Activated T-cell treated with anti-CD3 and anti-CD28 coated beads, Interleukin-2, amount 50 U/mL, for 24 hours (primary cell): ENCODE data around the gene TMTC3.

Source experiments
- DNase-seq: peaks from one replicate; pipeline ENCODE4 v3.0.0-alpha.2; 2020
- H3K27ac Mint-ChIP-seq: 2 replicates; pipeline ENCODE4 v1.8.0; 2020; ENCODE audit warnings: mild to moderate bottlenecking, mixed read lengths
- H3K27me3 Mint-ChIP-seq: 2 replicates; pipeline ENCODE4 v1.8.0; 2020; ENCODE audit warnings: mixed read lengths
- H3K36me3 Mint-ChIP-seq: 2 replicates; pipeline ENCODE4 v1.8.0; 2020; ENCODE audit warnings: low read depth, mixed read lengths
- H3K4me1 Mint-ChIP-seq: 2 replicates; pipeline ENCODE4 v1.8.0; 2020; ENCODE audit warnings: low read depth, mixed read lengths
- H3K4me3 Mint-ChIP-seq: 2 replicates; pipeline ENCODE4 v1.8.0; 2020; ENCODE audit warnings: mild to moderate bottlenecking, moderate library complexity, mixed read lengths
- H3K9me3 Mint-ChIP-seq: 2 replicates; pipeline ENCODE4 v1.8.0; 2020; ENCODE audit warnings: mixed read lengths

Gene TMTC3

GRCh38 chr12:88144546-88145468 is 2.7 kb downstream of the TMTC3 start:
- Mint-ChIP-seq H3K27ac (no peak overlapping the region), H3K4me3 (peak overlapping the region; percentile 97), H3K9me3 (no peaks in the 10 kb centered on the region)

GRCh38 chr12:88145567-88146505 is 3.7 kb downstream of the TMTC3 start:
- Mint-ChIP-seq H3K36me3 (peaks cover 55% of the 10 kb centered on the region), H3K4me1 (peaks cover 60% of the 10 kb centered on the region), H3K27ac (no peak overlapping the region), H3K27me3 (no peaks in the 10 kb centered on the region), H3K9me3 (no peaks in the 10 kb centered on the region), H3K4me3 (no peak overlapping the region)
- no peak for DNase-seq

More at GRCh38 chr12:88144546-88145468, 2.7 kb downstream of the TMTC3 start:
- Mint-ChIP-seq H3K27me3 (no peaks in the 10 kb centered on the region), H3K36me3 (peaks cover 52% of the 10 kb centered on the region), H3K4me1 (peaks cover 56% of the 10 kb centered on the region)
- DNase-seq = no peak

GRCh38 chr12:88150063-88150462 is 8.0 kb downstream of the TMTC3 start:
- Mint-ChIP-seq H3K4me3 (no peak overlapping the region), H3K27ac (no peak overlapping the region), H3K9me3 (no peaks in the 10 kb centered on the region), H3K4me1 (peaks cover 54% of the 10 kb centered on the region), H3K27me3 (no peaks in the 10 kb centered on the region), H3K36me3 (peaks cover 43% of the 10 kb centered on the region)
- DNase-seq = no peak

- Mint-ChIP-seq H3K4me3 (no peak overlapping the region), H3K4me1 (peaks cover 43% of the 10 kb centered on the region), H3K36me3 (peaks cover 60% of the 10 kb centered on the region), H3K27ac (no peak overlapping the region), H3K9me3 (no peaks in the 10 kb centered on the region), H3K27me3 (no peaks in the 10 kb centered on the region)
- DNase-seq = no peak
Measured at GRCh38 chr12:88153959-88154358, 11.9 kb downstream of the TMTC3 start.

GRCh38 chr12:88156075-88156654 is 14.1 kb downstream of the TMTC3 start:
- Mint-ChIP-seq H3K4me1 (peaks cover 31% of the 10 kb centered on the region), H3K27ac (no peak overlapping the region), H3K4me3 (no peak overlapping the region), H3K9me3 (no peaks in the 10 kb centered on the region), H3K27me3 (no peaks in the 10 kb centered on the region), H3K36me3 (peaks cover 54% of the 10 kb centered on the region)
- no peak for DNase-seq

- DNase-seq = no peak
- H3K27ac Mint-ChIP-seq = no peak overlapping the region
- no peaks in the 10 kb centered on the region for H3K9me3 Mint-ChIP-seq
- no peak overlapping the region for H3K4me3 Mint-ChIP-seq
- H3K4me1 Mint-ChIP-seq = no peaks in the 10 kb centered on the region
- H3K36me3 Mint-ChIP-seq = peaks cover 71% of the 10 kb centered on the region
- no peaks in the 10 kb centered on the region for H3K27me3 Mint-ChIP-seq
Measured at GRCh38 chr12:88163371-88163770, 21.3 kb downstream of the TMTC3 start.

GRCh38 chr12:88166179-88166578 is 24.1 kb downstream of the TMTC3 start:
- Mint-ChIP-seq H3K27ac (no peak overlapping the region), H3K36me3 (peaks cover 85% of the 10 kb centered on the region), H3K4me1 (no peaks in the 10 kb centered on the region), H3K27me3 (no peaks in the 10 kb centered on the region), H3K4me3 (no peak overlapping the region), H3K9me3 (no peaks in the 10 kb centered on the region)
- DNase-seq = no peak

- no peak for DNase-seq
- H3K4me3 Mint-ChIP-seq = no peak overlapping the region
- peaks cover 5% of the 10 kb centered on the region for H3K4me1 Mint-ChIP-seq
- H3K9me3 Mint-ChIP-seq = no peaks in the 10 kb centered on the region
- H3K27ac Mint-ChIP-seq = no peak overlapping the region
- no peaks in the 10 kb centered on the region for H3K27me3 Mint-ChIP-seq
- H3K36me3 Mint-ChIP-seq = peaks cover 83% of the 10 kb centered on the region
Measured at GRCh38 chr12:88167384-88167783, 25.3 kb downstream of the TMTC3 start.

- Mint-ChIP-seq H3K4me1 (peaks cover 21% of the 10 kb centered on the region), H3K27ac (no peak overlapping the region), H3K4me3 (no peak overlapping the region), H3K27me3 (no peaks in the 10 kb centered on the region), H3K36me3 (peaks cover 92% of the 10 kb centered on the region), H3K9me3 (no peaks in the 10 kb centered on the region)
- no peak for DNase-seq
Measured at GRCh38 chr12:88172844-88173407, 30.8 kb downstream of the TMTC3 start.

- H3K9me3 Mint-ChIP-seq = peaks cover 2% of the 10 kb centered on the region
- H3K27me3 Mint-ChIP-seq = no peaks in the 10 kb centered on the region
- H3K27ac Mint-ChIP-seq = no peak overlapping the region
- H3K4me3 Mint-ChIP-seq = no peak overlapping the region
- H3K36me3 Mint-ChIP-seq = peaks cover 89% of the 10 kb centered on the region
- peaks cover 21% of the 10 kb centered on the region for H3K4me1 Mint-ChIP-seq
- DNase-seq = no peak
Measured at GRCh38 chr12:88175544-88175943, 33.4 kb downstream of the TMTC3 start.

GRCh38 chr12:88179436-88180014 is 37.4 kb downstream of the TMTC3 start:
- DNase-seq = no peak
- Mint-ChIP-seq H3K4me1 (peaks cover 12% of the 10 kb centered on the region), H3K27ac (no peak overlapping the region), H3K27me3 (no peaks in the 10 kb centered on the region), H3K4me3 (no peak overlapping the region), H3K9me3 (peaks cover 8% of the 10 kb centered on the region), H3K36me3 (peaks cover 96% of the 10 kb centered on the region)

- Mint-ChIP-seq H3K27ac (no peak overlapping the region), H3K9me3 (peaks cover 8% of the 10 kb centered on the region), H3K4me1 (peaks cover 3% of the 10 kb centered on the region), H3K36me3 (peaks cover 92% of the 10 kb centered on the region), H3K4me3 (no peak overlapping the region), H3K27me3 (no peaks in the 10 kb centered on the region)
- DNase-seq = no peak
Measured at GRCh38 chr12:88181881-88182280, 39.8 kb downstream of the TMTC3 start.

GRCh38 chr12:88182416-88182815 is 40.3 kb downstream of the TMTC3 start:
- Mint-ChIP-seq H3K4me1 (peaks cover under 1% of the 10 kb centered on the region), H3K4me3 (no peak overlapping the region), H3K27me3 (no peaks in the 10 kb centered on the region), H3K9me3 (peaks cover 8% of the 10 kb centered on the region), H3K27ac (no peak overlapping the region), H3K36me3 (peaks cover 87% of the 10 kb centered on the region)
- no peak for DNase-seq

- Mint-ChIP-seq H3K27me3 (no peaks in the 10 kb centered on the region), H3K27ac (no peak overlapping the region), H3K36me3 (peaks cover 84% of the 10 kb centered on the region), H3K4me3 (no peak overlapping the region), H3K9me3 (peaks cover 8% of the 10 kb centered on the region), H3K4me1 (no peaks in the 10 kb centered on the region)
- no peak for DNase-seq
Measured at GRCh38 chr12:88184196-88184595, 42.1 kb downstream of the TMTC3 start.
